A549 (cell line): ENCODE results near the gene MEGF10. TPM values are rescaled to one million over a fixed set of nuclear protein-coding genes. Genes with fewer than 3 reads are reported as not detected.

Source experiments
- ATAC-seq, 2 experiments: fragments of 200-7000 bp in 1 of 2; fragments of >200 bp in 1 of 2; cut with Nextera tagmentation in 1 of 2; cut with Tn5 transposase in 1 of 2; 3 replicates each; pipeline versions ENCODE4 v1.8.0 to v1.9.1; 2018 to 2020; ENCODE audit warnings: mild to moderate bottlenecking in 1 of 2, moderate library complexity in 1 of 2
- CTCF ChIA-PET: fragments of 300-600 bp; sonication (Branson Sonifier 250); formaldehyde crosslinking; extraction: SDS; loops from one replicate; lab custom pipeline; 2021; ENCODE audit warnings: antibody characterized with exemption, inconsistent platforms; lab: Yijun Ruan, JAX
- POLR2A ChIA-PET: fragments of 350-600 bp; formaldehyde crosslinking; extraction: SDS; loops from one replicate; lab custom pipeline; 2021; ENCODE audit warnings: antibody characterized with exemption, inconsistent platforms; lab: Yijun Ruan, JAX
- DNase-seq, 2 experiments: peaks; one replicate each; pipeline versions ENCODE4 v3.0.0 to v3.0.0-alpha.2; 2011 to 2016; ENCODE audit warnings: low read depth in 1 of 2, low spot score in 1 of 2
- FAIRE-seq: peaks from 2 replicates; lab custom pipeline; 2011; peaks lifted over from hg19 to GRCh38; lab: Jason Lieb, UNC
- H3K27ac ChIP-seq, 2 experiments: fragments of >200 bp; sonication (Bioruptor Twin); formaldehyde crosslinking; 3 replicates each; pipeline ENCODE4 v1.5.1; 2016 to 2017
- H3K4me1 ChIP-seq: fragments of >200 bp; sonication (Bioruptor Twin); formaldehyde crosslinking; 3 replicates; pipeline ENCODE4 v1.6.1; 2016
- H3K4me2 ChIP-seq: fragments of >200 bp; sonication (Bioruptor Twin); formaldehyde crosslinking; 3 replicates; pipeline ENCODE4 v1.6.1; 2016
- H3K4me3 ChIP-seq: fragments of >200 bp; sonication (Bioruptor Twin); formaldehyde crosslinking; 3 replicates; pipeline ENCODE4 v1.5.1; 2016
- H3K9me3 ChIP-seq: fragments of >200 bp; sonication (Bioruptor Twin); formaldehyde crosslinking; 3 replicates; pipeline ENCODE4 v1.6.1; 2016
- BCL3 ChIP-seq: fragments of >200 bp; sonication (Bioruptor Twin); formaldehyde crosslinking; IDR thresholded peaks from 3 replicates; pipeline ENCODE4 v1.6.1; 2016
- BHLHE40 ChIP-seq: IDR thresholded peaks from 2 replicates; pipeline ENCODE4 v1.6.1; 2012; ENCODE audit warnings: low read depth, low read length, inconsistent platforms
- CBX2 ChIP-seq: fragments of 200-600 bp; sonication (generic); IDR thresholded peaks from 2 replicates; pipeline ENCODE4 v1.6.1; 2016; ENCODE audit warnings: low read depth, mild to moderate bottlenecking, borderline replicate concordance
- CHD4 ChIP-seq: fragments of 200-600 bp; sonication (generic); IDR thresholded peaks from 2 replicates; pipeline ENCODE4 v1.6.1; 2016; ENCODE audit warnings: antibody characterized with exemption, mild to moderate bottlenecking, borderline replicate concordance
- EHF ChIP-seq: fragments of 250-450 bp; sonication (Bioruptor Pico); IDR thresholded peaks from 2 replicates; pipeline ENCODE4 v1.5.0; 2020; ENCODE audit warnings: mild to moderate bottlenecking
- EHMT2 ChIP-seq: fragments of 200-600 bp; sonication (generic); IDR thresholded peaks from 2 replicates; pipeline ENCODE4 v1.6.1; 2016; ENCODE audit warnings: antibody characterized with exemption, low read depth, mild to moderate bottlenecking, moderate library complexity
- ESRRA ChIP-seq: fragments of 150-350 bp; IDR thresholded peaks from 2 replicates; pipeline ENCODE4 v1.6.1; 2014; ENCODE audit warnings: mild to moderate bottlenecking, low read length, borderline replicate concordance
- FOSB ChIP-seq: fragments of 250-450 bp; sonication (Bioruptor Pico); IDR thresholded peaks from 2 replicates; pipeline ENCODE4 v1.5.0; 2020; ENCODE audit warnings: mild to moderate bottlenecking, moderate library complexity
- FOSL2 ChIP-seq, 2 experiments: fragments of 450-650 bp in 1 of 2; fragments of >200 bp in 1 of 2; sonication (Bioruptor Twin) in 1 of 2; formaldehyde crosslinking; IDR thresholded peaks; 2 replicates each; pipeline versions ENCODE4 v1.5.0 to v1.6.1; 2016 to 2020; ENCODE audit warnings: mild to moderate bottlenecking in 1 of 2, moderate library complexity in 1 of 2
- FOXS1 ChIP-seq: fragments of 250-450 bp; sonication (Bioruptor Pico); IDR thresholded peaks from 2 replicates; pipeline ENCODE4 v1.5.0; 2020; ENCODE audit warnings: mild to moderate bottlenecking, moderate library complexity
- HDAC2 ChIP-seq: fragments of 200-600 bp; sonication (generic); IDR thresholded peaks from 2 replicates; pipeline ENCODE4 v1.6.1; 2016
- HOXA7 ChIP-seq: fragments of 250-450 bp; sonication (Bioruptor Pico); IDR thresholded peaks from 2 replicates; pipeline ENCODE4 v1.5.0; 2020; ENCODE audit warnings: mild to moderate bottlenecking, moderate library complexity
- JUN ChIP-seq, 2 experiments: fragments of >200 bp; sonication (Bioruptor Twin); formaldehyde crosslinking; IDR thresholded peaks; 2 replicates in 1 of 2; 3 replicates in 1 of 2; pipeline ENCODE4 v1.6.1; 2016 to 2017
- JUNB ChIP-seq: fragments of >200 bp; sonication (Bioruptor Twin); formaldehyde crosslinking; IDR thresholded peaks from 2 replicates; pipeline ENCODE4 v1.6.1; 2016
- KDM1A ChIP-seq: fragments of 200-600 bp; sonication (generic); IDR thresholded peaks from 2 replicates; pipeline ENCODE4 v1.6.1; 2016; ENCODE audit warnings: low read depth, mild to moderate bottlenecking
- KDM5A ChIP-seq: fragments of 200-600 bp; sonication (generic); IDR thresholded peaks from 2 replicates; pipeline ENCODE4 v1.6.1; 2016; ENCODE audit warnings: antibody characterized with exemption, mild to moderate bottlenecking
- MAFK ChIP-seq: fragments of 450-650 bp; IDR thresholded peaks from 2 replicates; pipeline ENCODE4 v1.6.1; 2014; ENCODE audit not compliant: partially characterized antibody
- MAX ChIP-seq: IDR thresholded peaks from 2 replicates; pipeline ENCODE4 v1.6.1; 2012
- MAZ ChIP-seq: fragments of 150-350 bp; IDR thresholded peaks from 2 replicates; pipeline ENCODE4 v1.6.1; 2014; ENCODE audit warnings: antibody characterized with exemption, low read depth, low read length, borderline replicate concordance
- NPAS2 ChIP-seq: fragments of 250-450 bp; sonication (Bioruptor Pico); IDR thresholded peaks from 2 replicates; pipeline ENCODE4 v1.8.0; 2022; ENCODE audit warnings: mild to moderate bottlenecking, moderate library complexity, borderline replicate concordance
- NR3C1 ChIP-seq: fragments of >200 bp; sonication (Bioruptor Twin); formaldehyde crosslinking; IDR thresholded peaks from 3 replicates; pipeline ENCODE4 v1.6.1; 2017
- RAD21 ChIP-seq, 2 experiments: fragments of >200 bp in 1 of 2; sonication (Bioruptor Twin) in 1 of 2; formaldehyde crosslinking in 1 of 2; IDR thresholded peaks in 1 of 2; conservative IDR thresholded peaks in 1 of 2; 2 replicates in 1 of 2; 3 replicates in 1 of 2; pipeline ENCODE4 v1.6.1; 2012 to 2018; ENCODE audit warnings: inconsistent platforms in 1 of 2
- RFX5 ChIP-seq: fragments of 450-650 bp; IDR thresholded peaks from 2 replicates; pipeline ENCODE4 v1.7.1; 2014; ENCODE audit warnings: antibody characterized with exemption, mild to moderate bottlenecking, moderate library complexity
- RNF2 ChIP-seq: fragments of 200-600 bp; sonication (generic); IDR thresholded peaks from 2 replicates; pipeline ENCODE4 v1.6.1; 2016; ENCODE audit warnings: low read depth, mild to moderate bottlenecking, antibody characterized with exemption, moderate library complexity, borderline replicate concordance
- TFCP2L1 ChIP-seq: fragments of 250-450 bp; sonication (Bioruptor Pico); IDR thresholded peaks from 2 replicates; pipeline ENCODE4 v1.5.0; 2021; ENCODE audit warnings: mild to moderate bottlenecking
- ZC3H11A ChIP-seq: fragments of 450-650 bp; IDR thresholded peaks from 2 replicates; pipeline ENCODE4 v1.6.1; 2014; ENCODE audit warnings: antibody characterized with exemption, mild to moderate bottlenecking
- WGBS: methylation state at CpG from one replicate; pipeline ENCODE4 v1.1.6; 2017; ENCODE audit errors: missing lambda C conversion rate; 5-methylcytosine and 5-hydroxymethylcytosine counted together
- polyA plus RNA-seq, 4 experiments: library from polyadenylated mRNA; depleted of rRNA in 3 of 4; stranded (reverse); fragments of >200 nt; fragmentation: RNase III in 1 of 4; extraction: RNeasy Plus Mini Kit Qiagen cat#74134 plus additional on column Dnase treatment in 1 of 4; gene quantifications; 2 replicates in 3 of 4; 3 replicates in 1 of 4; pipeline ENCODE4 v1.2.3, GENCODE V29; 2011 to 2017
- TF ChIP-seq, protein P1 (sequence below): fragments of 200-600 bp; sonication (generic); IDR thresholded peaks from 2 replicates; pipeline ENCODE4 v1.6.1; 2016; ENCODE audit warnings: antibody characterized with exemption, mild to moderate bottlenecking, moderate library complexity
- TF ChIP-seq, protein P2 (sequence below): fragments of 450-650 bp; IDR thresholded peaks from 2 replicates; pipeline ENCODE4 v1.6.1; 2014; ENCODE audit warnings: antibody characterized with exemption

MEGF10 gene
- polyA plus RNA-seq, 2 of the 4 experiments (the other 2 are of a cell fraction) = 0.01 TPM; not detected in 1

- no peak for TF ChIP-seq RAD21 (conservative IDR thresholded peaks at IDR 0.05 in 1 of 2, IDR thresholded peaks at IDR 0.05 in 1 of 2)
- TF ChIP-seq RNF2 = no peak
- no peak for TF ChIP-seq BCL3
- TF ChIP-seq FOSB (CRISPR knock-in tag) = no peak
- TF ChIP-seq, protein P1, sequence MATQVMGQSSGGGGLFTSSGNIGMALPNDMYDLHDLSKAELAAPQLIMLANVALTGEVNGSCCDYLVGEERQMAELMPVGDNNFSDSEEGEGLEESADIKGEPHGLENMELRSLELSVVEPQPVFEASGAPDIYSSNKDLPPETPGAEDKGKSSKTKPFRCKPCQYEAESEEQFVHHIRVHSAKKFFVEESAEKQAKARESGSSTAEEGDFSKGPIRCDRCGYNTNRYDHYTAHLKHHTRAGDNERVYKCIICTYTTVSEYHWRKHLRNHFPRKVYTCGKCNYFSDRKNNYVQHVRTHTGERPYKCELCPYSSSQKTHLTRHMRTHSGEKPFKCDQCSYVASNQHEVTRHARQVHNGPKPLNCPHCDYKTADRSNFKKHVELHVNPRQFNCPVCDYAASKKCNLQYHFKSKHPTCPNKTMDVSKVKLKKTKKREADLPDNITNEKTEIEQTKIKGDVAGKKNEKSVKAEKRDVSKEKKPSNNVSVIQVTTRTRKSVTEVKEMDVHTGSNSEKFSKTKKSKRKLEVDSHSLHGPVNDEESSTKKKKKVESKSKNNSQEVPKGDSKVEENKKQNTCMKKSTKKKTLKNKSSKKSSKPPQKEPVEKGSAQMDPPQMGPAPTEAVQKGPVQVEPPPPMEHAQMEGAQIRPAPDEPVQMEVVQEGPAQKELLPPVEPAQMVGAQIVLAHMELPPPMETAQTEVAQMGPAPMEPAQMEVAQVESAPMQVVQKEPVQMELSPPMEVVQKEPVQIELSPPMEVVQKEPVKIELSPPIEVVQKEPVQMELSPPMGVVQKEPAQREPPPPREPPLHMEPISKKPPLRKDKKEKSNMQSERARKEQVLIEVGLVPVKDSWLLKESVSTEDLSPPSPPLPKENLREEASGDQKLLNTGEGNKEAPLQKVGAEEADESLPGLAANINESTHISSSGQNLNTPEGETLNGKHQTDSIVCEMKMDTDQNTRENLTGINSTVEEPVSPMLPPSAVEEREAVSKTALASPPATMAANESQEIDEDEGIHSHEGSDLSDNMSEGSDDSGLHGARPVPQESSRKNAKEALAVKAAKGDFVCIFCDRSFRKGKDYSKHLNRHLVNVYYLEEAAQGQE = no peak
- TF ChIP-seq NR3C1 = no peak
- TF ChIP-seq KDM5A = no peak
- TF ChIP-seq CHD4 = no peak
- no peak for TF ChIP-seq RFX5
- no peak for TF ChIP-seq HDAC2
- TF ChIP-seq FOXS1 = no peak
Measured at GRCh38 chr5:127298036-127298429, 7.4 kb downstream of the MEGF10 start (continued).

DNA sequence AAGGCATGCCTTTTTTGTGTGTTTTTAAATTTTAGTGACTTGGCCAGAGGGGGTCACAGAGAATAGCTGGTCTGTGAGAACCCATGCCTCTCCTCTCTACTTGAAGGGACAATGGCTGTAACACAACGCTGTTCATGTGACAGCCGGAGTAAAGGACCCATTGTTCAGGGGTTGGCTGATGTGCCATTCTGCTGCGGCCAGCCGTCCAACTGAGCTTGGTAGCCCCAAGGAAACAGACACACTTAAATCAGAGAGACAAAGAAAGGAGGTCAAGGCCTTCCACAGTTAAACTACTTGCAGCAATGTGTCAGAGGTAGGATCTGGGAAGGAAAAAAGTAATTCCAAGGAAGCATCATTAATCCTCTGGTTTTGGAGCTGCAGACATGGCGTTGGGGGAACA lies 8.1 kb downstream of the MEGF10 start:
- CTCF ChIA-PET = no interaction called here
- Histone ChIP-seq H3K4me2 (no peak overlapping the region), H3K27ac (no peak overlapping the region), H3K4me1 (no peaks in the 10 kb centered on the region), H3K4me3 (no peak overlapping the region), H3K9me3 (no peaks in the 10 kb centered on the region)
- WGBS = 38% methylated on average over 5 of the region's 5 CpGs
- no peak for ATAC-seq
- TF ChIP-seq MAZ (no peak), ZC3H11A (no peak), EHMT2 (no peak), MAFK (no peak), ESRRA (no peak), TFCP2L1 (CRISPR knock-in tag) (no peak)
- DNase-seq = no peak
- FAIRE-seq = no peak
- POLR2A ChIA-PET = no interaction called here

DNA sequence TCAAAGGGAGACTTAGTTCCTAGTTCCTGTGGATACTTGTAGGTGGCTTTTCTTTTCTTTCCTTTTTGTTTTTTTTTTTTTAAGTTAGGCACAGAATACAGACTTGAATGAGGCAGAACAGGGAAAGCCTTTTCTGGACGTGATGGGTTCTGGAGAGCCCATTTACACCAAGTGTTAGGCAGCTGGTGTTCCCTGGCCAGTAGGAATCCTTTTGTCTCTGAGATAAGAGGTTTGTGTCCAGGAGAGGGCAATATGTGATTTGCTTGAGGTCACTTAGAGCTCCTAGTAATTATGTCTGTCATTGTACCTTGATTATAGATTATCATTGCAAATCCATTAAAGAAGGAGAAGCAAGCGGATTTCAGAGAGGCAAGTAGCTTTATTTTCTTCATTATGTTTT lies 9.1 kb downstream of the MEGF10 start:
- CTCF ChIA-PET = interaction anchor here (0.7 kb wide), 1 partner anchor 558 kb away, joined by 3 read pairs; no protein-coding TSS in a partner anchor
- 0 out of 6 replicates have a peak, but pooled peaks of 1 of the 2 experiments have one; percentile 31 for ATAC-seq
- WGBS = 10% methylated on average over 2 of the region's 2 CpGs

More for the DNA sequence above, 9.1 kb downstream of the MEGF10 start:
- no peak overlapping the region for H3K4me2 ChIP-seq
- TF ChIP-seq, protein P2, sequence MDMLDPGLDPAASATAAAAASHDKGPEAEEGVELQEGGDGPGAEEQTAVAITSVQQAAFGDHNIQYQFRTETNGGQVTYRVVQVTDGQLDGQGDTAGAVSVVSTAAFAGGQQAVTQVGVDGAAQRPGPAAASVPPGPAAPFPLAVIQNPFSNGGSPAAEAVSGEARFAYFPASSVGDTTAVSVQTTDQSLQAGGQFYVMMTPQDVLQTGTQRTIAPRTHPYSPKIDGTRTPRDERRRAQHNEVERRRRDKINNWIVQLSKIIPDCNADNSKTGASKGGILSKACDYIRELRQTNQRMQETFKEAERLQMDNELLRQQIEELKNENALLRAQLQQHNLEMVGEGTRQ = no peak
- TF ChIP-seq BHLHE40 = no peak
- no peak for TF ChIP-seq JUN (IDR thresholded peaks at IDR 0.05)
- TF ChIP-seq HOXA7 (CRISPR knock-in tag) = no peak
- TF ChIP-seq NR3C1 = no peak
- no peak for TF ChIP-seq FOSB (CRISPR knock-in tag)
- TF ChIP-seq MAX = no peak
- TF ChIP-seq JUNB = no peak
- no peak for TF ChIP-seq CBX2
- no peak for TF ChIP-seq FOSL2 (IDR thresholded peaks at IDR 0.05)
- no peak for TF ChIP-seq FOSL2 (CRISPR knock-in tag; IDR thresholded peaks at IDR 0.05)
- TF ChIP-seq BCL3 = no peak
- no peak for TF ChIP-seq NPAS2 (CRISPR knock-in tag)
- no peak for TF ChIP-seq KDM1A
- no peak for TF ChIP-seq TFCP2L1 (CRISPR knock-in tag)
- TF ChIP-seq EHF (CRISPR knock-in tag) = no peak
- TF ChIP-seq, all 56 proteins: peak for 0
- H3K27ac ChIP-seq = no peak overlapping the region
- H3K4me1 ChIP-seq = no peaks in the 10 kb centered on the region
- H3K4me3 ChIP-seq = no peak overlapping the region
- no peaks in the 10 kb centered on the region for H3K9me3 ChIP-seq
- FAIRE-seq (no peak), DNase-seq (no peak)
- POLR2A ChIA-PET = no interaction called here
